ENCODE results near the gene SIL1.
"Not testable (repeated sequence)": the region's sequence is repeated elsewhere in the genome, so short reads cannot be mapped to it uniquely, and the experiment has no call there.

Gene SIL1

GRCh38 chr5:139196296-139196956 lies 1.7 kb downstream of the SIL1 start:
- no peak for DNase-seq

GRCh38 chr5:139194486-139194885 lies 3.7 kb downstream of the SIL1 start:
- no peak for DNase-seq

- DNase-seq: no peak
Observed at GRCh38 chr5:139193928-139194327, 4.2 kb downstream of the SIL1 start.

- DNase-seq: not testable (repeated sequence)
Observed at GRCh38 chr5:139192906-139193305, 5.3 kb downstream of the SIL1 start.

- not testable (repeated sequence) for DNase-seq
Observed at GRCh38 chr5:139191954-139192353, 6.2 kb downstream of the SIL1 start.

GRCh38 chr5:139190125-139190524 lies 8.0 kb downstream of the SIL1 start:
- no peak for DNase-seq

- no peak for DNase-seq
Observed at GRCh38 chr5:139188558-139189270, 9.5 kb downstream of the SIL1 start.

- DNase-seq: no peak
Observed at GRCh38 chr5:139186752-139187326, 11.3 kb downstream of the SIL1 start.

- no peak for DNase-seq
Observed at GRCh38 chr5:139186261-139186660, 11.9 kb downstream of the SIL1 start.

GRCh38 chr5:139185589-139185988 lies 12.6 kb downstream of the SIL1 start:
- DNase-seq: no peak

- DNase-seq: no peak
Observed at GRCh38 chr5:139183502-139183901, 14.7 kb downstream of the SIL1 start.

- no peak for DNase-seq
Observed at GRCh38 chr5:139182528-139183296, 15.5 kb downstream of the SIL1 start.

- DNase-seq: no peak
Observed at GRCh38 chr5:139181835-139182452, 16.2 kb downstream of the SIL1 start.

- DNase-seq: no peak
Observed at GRCh38 chr5:139181322-139181730, 16.8 kb downstream of the SIL1 start.

GRCh38 chr5:139180850-139181249 lies 17.3 kb downstream of the SIL1 start:
- no peak for DNase-seq

GRCh38 chr5:139179778-139180513 lies 18.2 kb downstream of the SIL1 start:
- not testable (repeated sequence) for DNase-seq

GRCh38 chr5:139178935-139179334 lies 19.2 kb downstream of the SIL1 start:
- no peak for DNase-seq

- no peak for DNase-seq
Observed at GRCh38 chr5:139178589-139178917, 19.6 kb downstream of the SIL1 start.

GRCh38 chr5:139177809-139178588 lies 20.2 kb downstream of the SIL1 start:
- peak in 1 of 2 donors; percentile 19 for DNase-seq

- DNase-seq: not testable (repeated sequence)
Observed at GRCh38 chr5:139177281-139177680, 20.9 kb downstream of the SIL1 start.

- DNase-seq: not testable (repeated sequence)
Observed at GRCh38 chr5:139174382-139174781, 23.8 kb downstream of the SIL1 start.

Measured in CD4-positive, alpha-beta T cell treated with Interleukin-4 for 1 hour (primary cell).